K562 (cell line): Measurements from ENCODE around the gene KCNK1. TPM values are rescaled to one million over a fixed set of nuclear protein-coding genes. Genes with fewer than 3 reads are reported as not detected.

Experiments
- ATAC-seq: fragments of 200-7000 bp; cut with Tn5 transposase; 3 replicates; pipeline ENCODE4 v1.9.1; 2020; ENCODE audit warnings: moderate library complexity
- BruUV-seq: library from RNA; stranded (reverse); fragments of 400-500 nt; replicated peaks from 2 replicates; lab custom pipeline; 2021; lab: Mats Ljungman, UMichigan
- CTCF ChIA-PET: fragments of 300-600 bp; formaldehyde crosslinking; extraction: SDS; loops from one replicate; lab custom pipeline; 2021; ENCODE audit warnings: low intra/inter-chr PET ratio; lab: Yijun Ruan, JAX
- POLR2A ChIA-PET: fragments of 300-600, 350-650 bp; sonication (Branson Sonifier 250); formaldehyde crosslinking; extraction: SDS; loops from one replicate; lab custom pipeline; 2021; ENCODE audit warnings: antibody characterized with exemption, inconsistent platforms; lab: Yijun Ruan, JAX
- DNase-seq, 4 experiments: peaks; one replicate each; pipeline versions ENCODE4 v3.0.0 to v3.0.0-alpha.2; 2011 to 2018; ENCODE audit warnings: low spot score in 3 of 4, mixed read lengths in 3 of 4; ENCODE audit errors: extremely low read depth in 1 of 4
- FAIRE-seq: peaks from 2 replicates; lab custom pipeline; 2011; peaks lifted over from hg19 to GRCh38; lab: Jason Lieb, UNC
- H2AFZ ChIP-seq: 2 replicates; pipeline ENCODE4 v1.6.0; 2011; ENCODE audit warnings: low read depth, low read length, control low read depth, inconsistent platforms
- H3K27ac ChIP-seq: fragments of 200-600 bp; 3 replicates; pipeline ENCODE4 v1.8.0; 2011; ENCODE audit warnings: low read depth, mild to moderate bottlenecking, control low read depth, inconsistent platforms, low read length, moderate library complexity, mixed read lengths; ENCODE audit errors: extremely low read depth
- H3K27me3 ChIP-seq, 2 experiments: fragments of 300-600 bp in 1 of 2; 2 replicates in 1 of 2; 3 replicates in 1 of 2; pipeline versions ENCODE4 v1.6.0 to v1.8.0; 2011; ENCODE audit warnings: inconsistent platforms in 2 of 2, low read length in 2 of 2, mild to moderate bottlenecking in 1 of 2, mixed read lengths in 1 of 2, moderate library complexity in 1 of 2; ENCODE audit not compliant: control insufficient read depth in 2 of 2, insufficient read depth in 2 of 2
- H3K36me3 ChIP-seq: fragments of 300-600 bp; 3 replicates; pipeline ENCODE4 v1.8.0; 2011; ENCODE audit warnings: mild to moderate bottlenecking, low read length, inconsistent platforms; ENCODE audit not compliant: control insufficient read depth, insufficient read depth
- H3K4me1 ChIP-seq, 2 experiments: fragments of 200-600 bp in 1 of 2; replicated peaks in 1 of 2; 2 replicates in 1 of 2; 3 replicates in 1 of 2; pipeline versions ENCODE4 v1.5.1 to v1.8.0; 2011; ENCODE audit warnings: inconsistent platforms in 2 of 2, low read length in 2 of 2, mild to moderate bottlenecking in 1 of 2, mixed read lengths in 1 of 2, moderate library complexity in 1 of 2; ENCODE audit not compliant: control insufficient read depth in 2 of 2, insufficient read depth in 2 of 2
- H3K4me2 ChIP-seq: 2 replicates; pipeline ENCODE4 v1.6.1; 2011; ENCODE audit warnings: low read length, control low read depth, inconsistent platforms, mixed read lengths; ENCODE audit not compliant: insufficient read depth
- H3K4me3 ChIP-seq: fragments of 200-600 bp; sonication (generic), shearing (Covaris generic); 2 replicates; pipeline ENCODE4 v1.5.1; 2016; ENCODE audit warnings: control low read depth, inconsistent platforms
- H3K79me2 ChIP-seq: fragments of 200-600 bp; 3 replicates; pipeline ENCODE4 v1.8.0; 2011; ENCODE audit warnings: low read length, inconsistent platforms; ENCODE audit not compliant: control insufficient read depth, insufficient read depth
- H3K9ac ChIP-seq, 2 experiments: 2 replicates each; pipeline versions ENCODE4 v1.6.0 to v1.6.1; 2011; ENCODE audit warnings: low read depth in 2 of 2, low read length in 2 of 2, control low read depth in 1 of 2, inconsistent platforms in 1 of 2, mild to moderate bottlenecking in 1 of 2, mixed read lengths in 1 of 2; ENCODE audit not compliant: insufficient read depth in 1 of 2
- H3K9me1 ChIP-seq: one replicate; pipeline ENCODE4 v1.6.0; 2011; ENCODE audit warnings: inconsistent platforms, mild to moderate bottlenecking, low read length, moderate library complexity; ENCODE audit not compliant: control insufficient read depth, insufficient read depth
- H3K9me3 ChIP-seq: replicated peaks from 2 replicates; pipeline ENCODE4 v1.5.1; 2011; ENCODE audit warnings: low read depth, low read length, inconsistent platforms; ENCODE audit not compliant: control insufficient read depth, insufficient read depth
- H4K20me1 ChIP-seq: replicated peaks from 2 replicates; pipeline ENCODE4 v1.6.1; 2011; ENCODE audit warnings: low read length, inconsistent platforms, mixed read lengths; ENCODE audit not compliant: control insufficient read depth, insufficient read depth
- CBFA2T2 ChIP-seq: fragments of 450-650 bp; conservative IDR thresholded peaks from 2 replicates; pipeline ENCODE4 v1.6.1; 2017; ENCODE audit warnings: mild to moderate bottlenecking
- DMBX1 ChIP-seq: fragments of 250-450 bp; sonication (Bioruptor Pico); IDR thresholded peaks from 2 replicates; pipeline ENCODE4 v1.8.0; 2022; ENCODE audit warnings: inconsistent platforms, mild to moderate bottlenecking, moderate library complexity, borderline replicate concordance
- FOXM1 ChIP-seq, 2 experiments: fragments of 450-650 bp in 1 of 2; sonication (generic) in 1 of 2; formaldehyde crosslinking in 1 of 2; IDR thresholded peaks; 2 replicates each; pipeline versions ENCODE4 v1.6.1 to v1.9.0; 2017 to 2022; ENCODE audit warnings: low read depth in 2 of 2, mild to moderate bottlenecking in 2 of 2, missing genetic modification reagents in 1 of 2, moderate library complexity in 1 of 2
- HMG20B ChIP-seq: fragments of 250-450 bp; sonication (Bioruptor Pico); IDR thresholded peaks from 2 replicates; pipeline ENCODE4 v1.5.0; 2021; ENCODE audit warnings: mild to moderate bottlenecking
- LARP7 ChIP-seq: fragments of 450-650 bp; IDR thresholded peaks from 2 replicates; pipeline ENCODE4 v1.6.1; 2016
- MIER1 ChIP-seq: fragments of 450-650 bp; IDR thresholded peaks from 2 replicates; pipeline ENCODE4 v1.6.1; 2016; ENCODE audit warnings: antibody characterized with exemption, mild to moderate bottlenecking, low read depth
- RBM17 ChIP-seq: fragments of 200-400 bp; formaldehyde crosslinking; IDR thresholded peaks from 2 replicates; pipeline ENCODE4 v1.6.1; 2017; ENCODE audit warnings: low read depth, mild to moderate bottlenecking, low read length, borderline replicate concordance
- RFX1 ChIP-seq: fragments of 450-650 bp; IDR thresholded peaks from 2 replicates; pipeline ENCODE4 v1.6.1; 2016; ENCODE audit warnings: mild to moderate bottlenecking, moderate library complexity
- SIX5 ChIP-seq, 2 experiments: IDR thresholded peaks; 2 replicates each; pipeline ENCODE4 v1.6.1; 2011; ENCODE audit warnings: low read length in 2 of 2, borderline replicate concordance in 1 of 2, low read depth in 1 of 2, mild to moderate bottlenecking in 1 of 2, moderate library complexity in 1 of 2; ENCODE audit not compliant: insufficient read depth in 1 of 2
- SMARCA5 ChIP-seq: fragments of 450-650 bp; IDR thresholded peaks from 2 replicates; pipeline ENCODE4 v1.6.1; 2016
- SOX6 ChIP-seq: fragments of 450-650 bp; IDR thresholded peaks from 2 replicates; pipeline ENCODE4 v1.6.1; 2014; ENCODE audit warnings: mild to moderate bottlenecking
- TAF1 ChIP-seq: IDR thresholded peaks from 2 replicates; pipeline ENCODE4 v1.6.1; 2011; ENCODE audit warnings: mild to moderate bottlenecking, low read length, moderate library complexity; ENCODE audit not compliant: insufficient read depth, control insufficient read depth, severe bottlenecking; ENCODE audit errors: extremely low read depth
- TAF9B ChIP-seq: fragments of 450-650 bp; IDR thresholded peaks from 2 replicates; pipeline ENCODE4 v1.6.1; 2018; ENCODE audit warnings: mild to moderate bottlenecking; ENCODE audit not compliant: partially characterized antibody
- TCF7 ChIP-seq: sonication (generic); IDR thresholded peaks from 2 replicates; pipeline ENCODE4 v1.6.1; 2016; ENCODE audit warnings: antibody characterized with exemption, borderline replicate concordance
- TEAD2 ChIP-seq: fragments of 450-650 bp; IDR thresholded peaks from 2 replicates; pipeline ENCODE4 v1.6.1; 2016; ENCODE audit warnings: missing genetic modification characterization, control low read depth, missing compliant biosample characterization
- THRB ChIP-seq: fragments of 450-650 bp; formaldehyde crosslinking; conservative IDR thresholded peaks from 2 replicates; pipeline ENCODE4 v1.4.0; 2022; ENCODE audit warnings: mild to moderate bottlenecking, missing genetic modification characterization
- ZBTB8A ChIP-seq: fragments of 450-650 bp; IDR thresholded peaks from 2 replicates; pipeline ENCODE4 v1.6.1; 2018; ENCODE audit warnings: mild to moderate bottlenecking, moderate library complexity; ENCODE audit not compliant: partially characterized antibody
- ZNF146 ChIP-seq: IDR thresholded peaks from one replicate; pipeline ENCODE4 v1.6.1; 2018; ENCODE audit warnings: missing compliant biosample characterization; ENCODE audit not compliant: unreplicated experiment
- ZNF280B ChIP-seq: fragments of 250-450 bp; sonication (Bioruptor Pico); IDR thresholded peaks from 2 replicates; pipeline ENCODE4 v1.5.1; 2021; ENCODE audit warnings: mild to moderate bottlenecking
- ZNF316 ChIP-seq: fragments of 450-650 bp; IDR thresholded peaks from 2 replicates; pipeline ENCODE4 v1.6.1; 2016
- ZNF583 ChIP-seq: fragments of 250-450 bp; sonication (Bioruptor Pico); IDR thresholded peaks from 2 replicates; pipeline ENCODE4 v1.4.0; 2020
- ZNF584 ChIP-seq: fragments of 200-800 bp; sonication (Bioruptor generic); IDR thresholded peaks from 2 replicates; pipeline ENCODE4 v1.6.1; 2016; ENCODE audit warnings: low read depth, mild to moderate bottlenecking, missing genetic modification characterization, missing compliant biosample characterization
- ZNF76 ChIP-seq: fragments of 250-450 bp; sonication (Bioruptor Pico); IDR thresholded peaks from 2 replicates; pipeline ENCODE4 v1.4.0; 2020; ENCODE audit warnings: mild to moderate bottlenecking, moderate library complexity, borderline replicate concordance
- WGBS: fragments of 100-300 bp; shearing (Covaris generic); methylation state at CpG from one replicate; pipeline ENCODE4 v1.1.6; 2016; ENCODE audit warnings: low coverage, mixed read lengths; ENCODE audit not compliant: insufficient coverage; ENCODE audit errors: missing lambda C conversion rate; 5-methylcytosine and 5-hydroxymethylcytosine counted together
- in situ Hi-C: fragments of 300-500 bp; cut with MboI; formaldehyde crosslinking; loops from 4 replicates; pipeline ENCODE4 v1.15.0; 2018; ENCODE audit warnings: inconsistent platforms, mixed read lengths
- intact Hi-C: fragments of 100-400 bp; cut with micrococcal nuclease; formaldehyde crosslinking; loops from 2 replicates; pipeline ENCODE4 v1.14.2; 2022
- polyA plus RNA-seq, 8 experiments: library from polyadenylated mRNA; depleted of rRNA in 4 of 8; stranded (reverse) in 5 of 8; unstranded in 3 of 8; fragments of >200 nt; fragmentation: Nextera tagmentation in 2 of 8; fragmentation: Illumina TruSeq in 1 of 8; extraction: Ambion mirVana in 2 of 8; extraction: Trizol in 1 of 8; gene quantifications; 2 replicates each; pipeline versions ENCODE4 v1.2.1 to v1.2.3, GENCODE V29; 2011 to 2014; ENCODE audit warnings: inconsistent platforms in 1 of 8, missing spikeins in 1 of 8
- total RNA-seq, 7 experiments: library from RNA; depleted of rRNA in 6 of 7; stranded (reverse); fragments of >200 nt in 6 of 7; fragmentation: Illumina TruSeq in 2 of 7; extraction: Trizol in 2 of 7; gene quantifications; 2 replicates each; pipeline versions ENCODE4 v1.2.1 to v1.2.3, GENCODE V29; 2011 to 2021; ENCODE audit warnings: low replicate concordance in 1 of 7

The KCNK1 gene
- total and polyA plus RNA-seq, 9 of the 15 experiments (the other 6 are each of a cell fraction or from before 2014, with no cell fraction given): 3.1 to 22.7 (median 6.0) TPM

GRCh38 chr1:233636503-233636877, 22.6 kb downstream of the KCNK1 start:
- peak overlapping the region; percentile 28 for H2AFZ ChIP-seq
- H3K4me1 ChIP-seq: peaks cover 11 to 43% of the 10 kb centered on the region in 2 experiments
- intact Hi-C loops (loop anchor here (1.0 to 10.0 kb wide), 6 partner anchors 19 to 158 kb away; no protein-coding TSS in a partner anchor), in situ Hi-C loops (no loop called here)
- H3K9ac ChIP-seq: peak overlapping the region; percentile 23 to 60; a peak in 3 of 4 replicates
- CTCF ChIA-PET: interaction anchor here (0.7 kb wide), 1 partner anchor 196 kb away, joined by 3 read pairs; no protein-coding TSS in a partner anchor
- DNase-seq (peak in 2 of 4 experiments; percentile 39 to 40), ATAC-seq (no peak), FAIRE-seq (no peak)
- H3K9me3 ChIP-seq: no peaks in the 10 kb centered on the region; the same call in 1 of the 2 replicates
- POLR2A ChIA-PET: interaction anchor here (0.6 to 2.6 kb wide), 14 partner anchors 8 to 577 kb away, joined by 3 to 22 read pairs (median 4); no protein-coding TSS in a partner anchor
- 24% methylated on average over 2 of the region's 2 CpGs for WGBS
- peaks cover 39% of the 10 kb centered on the region for H3K79me2 ChIP-seq
- H3K9me1 ChIP-seq: no peaks in the 10 kb centered on the region
- H3K27ac ChIP-seq: peak overlapping the region; percentile 90
- no TSS peak for BruUV-seq
- peaks cover 24% of the 10 kb centered on the region for H3K36me3 ChIP-seq
- peak overlapping the region; percentile 65 for H3K4me2 ChIP-seq
- H3K4me3 ChIP-seq: no peak overlapping the region; the same call in 1 of the 2 replicates
- no peaks in the 10 kb centered on the region for H3K27me3 ChIP-seq
- H4K20me1 ChIP-seq: no peaks in the 10 kb centered on the region
- no peak for TF ChIP-seq ZNF280B
- no peak for TF ChIP-seq SIX5 (IDR thresholded peaks at IDR 0.05; ENCODE audit: borderline replicate concordance in 1 of 2, insufficient read depth in 1 of 2, low read depth in 1 of 2, low read length in 2 of 2)
- no peak for TF ChIP-seq TAF1
- no peak for TF ChIP-seq CBFA2T2
- TF ChIP-seq FOXM1 (IDR thresholded peaks at IDR 0.05; ENCODE audit: low read depth): no peak
- TF ChIP-seq FOXM1 (CRISPR knock-in tag; IDR thresholded peaks at IDR 0.05; ENCODE audit: low read depth): no peak
- TF ChIP-seq ZNF146 (CRISPR knock-in tag): no peak
- peak; percentile 59; the same call in 1 of the 2 replicates for TF ChIP-seq LARP7
- 0 out of 2 replicates have a peak, but pooled peaks have one; percentile 10 for TF ChIP-seq ZNF76 (CRISPR knock-in tag)
- no peak for TF ChIP-seq RBM17
- no peak for TF ChIP-seq DMBX1 (CRISPR knock-in tag)
- no peak for TF ChIP-seq HMG20B (CRISPR knock-in tag)
- no peak for TF ChIP-seq TEAD2
- no peak for TF ChIP-seq ZBTB8A
- TF ChIP-seq TCF7: no peak
- no peak for TF ChIP-seq ZNF583
- no peak for TF ChIP-seq TAF9B
- no peak for TF ChIP-seq ZNF316
- no peak for TF ChIP-seq RFX1
- TF ChIP-seq SMARCA5: peak; percentile 87
- TF ChIP-seq MIER1: peak; percentile 21
- no peak for TF ChIP-seq ZNF584 (CRISPR knock-in tag)
- TF ChIP-seq THRB (CRISPR knock-in tag): 0 out of 2 replicates have a peak, but pooled peaks have one; percentile 16
- TF ChIP-seq SOX6: no peak
